BJ (cell line): ENCODE measurements around the gene KCNN3. TPM values are rescaled to one million over a fixed set of nuclear protein-coding genes. Genes with fewer than 3 reads are reported as not detected.

ENCODE experiments used
- CTCF ChIA-PET: fragments of 350-600 bp; formaldehyde crosslinking; extraction: SDS; loops from one replicate; lab custom pipeline; 2021; ENCODE audit warnings: antibody characterized with exemption, inconsistent platforms; lab: Yijun Ruan, JAX
- POLR2A ChIA-PET: fragments of 300-600 bp; sonication (Branson Sonifier 250); formaldehyde crosslinking; extraction: SDS; loops from one replicate; lab custom pipeline; 2021; ENCODE audit warnings: antibody characterized with exemption; lab: Charles Lee
- DNase-seq: peaks from one replicate; pipeline ENCODE4 v3.0.0-alpha.2; 2011; ENCODE audit warnings: low read depth
- H3K27me3 ChIP-seq: 2 replicates; pipeline ENCODE4 v1.6.0; 2011; ENCODE audit warnings: low read length; ENCODE audit not compliant: control insufficient read depth, insufficient read depth
- H3K36me3 ChIP-seq: 2 replicates; pipeline ENCODE4 v1.5.1; 2011; ENCODE audit warnings: low read length; ENCODE audit not compliant: control insufficient read depth, insufficient read depth
- H3K4me3 ChIP-seq: 2 replicates; pipeline ENCODE4 v1.5.1; 2011; ENCODE audit warnings: low read depth, mild to moderate bottlenecking, control low read depth, low read length
- polyA plus RNA-seq: library from polyadenylated mRNA; depleted of rRNA; stranded (reverse); fragments of >200 nt; gene quantifications from 2 replicates; pipeline ENCODE4 v1.2.3, GENCODE V29; 2011
- TF ChIP-seq, protein P1 (sequence below): IDR thresholded peaks from 2 replicates; pipeline ENCODE4 v1.5.1; 2011; ENCODE audit warnings: low read depth, mild to moderate bottlenecking, control low read depth, inconsistent platforms, low read length, moderate library complexity; ENCODE audit not compliant: insufficient read depth

KCNN3 gene
- polyA plus RNA-seq, 1 experiment: not detected

- TF ChIP-seq, protein P1, sequence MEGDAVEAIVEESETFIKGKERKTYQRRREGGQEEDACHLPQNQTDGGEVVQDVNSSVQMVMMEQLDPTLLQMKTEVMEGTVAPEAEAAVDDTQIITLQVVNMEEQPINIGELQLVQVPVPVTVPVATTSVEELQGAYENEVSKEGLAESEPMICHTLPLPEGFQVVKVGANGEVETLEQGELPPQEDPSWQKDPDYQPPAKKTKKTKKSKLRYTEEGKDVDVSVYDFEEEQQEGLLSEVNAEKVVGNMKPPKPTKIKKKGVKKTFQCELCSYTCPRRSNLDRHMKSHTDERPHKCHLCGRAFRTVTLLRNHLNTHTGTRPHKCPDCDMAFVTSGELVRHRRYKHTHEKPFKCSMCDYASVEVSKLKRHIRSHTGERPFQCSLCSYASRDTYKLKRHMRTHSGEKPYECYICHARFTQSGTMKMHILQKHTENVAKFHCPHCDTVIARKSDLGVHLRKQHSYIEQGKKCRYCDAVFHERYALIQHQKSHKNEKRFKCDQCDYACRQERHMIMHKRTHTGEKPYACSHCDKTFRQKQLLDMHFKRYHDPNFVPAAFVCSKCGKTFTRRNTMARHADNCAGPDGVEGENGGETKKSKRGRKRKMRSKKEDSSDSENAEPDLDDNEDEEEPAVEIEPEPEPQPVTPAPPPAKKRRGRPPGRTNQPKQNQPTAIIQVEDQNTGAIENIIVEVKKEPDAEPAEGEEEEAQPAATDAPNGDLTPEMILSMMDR: no peak
- POLR2A ChIA-PET: no interaction called here
- CTCF ChIA-PET: interaction anchor here (2.7 kb wide), 1 partner anchor 14 kb away, joined by 12 read pairs; no protein-coding TSS in a partner anchor
Measured at GRCh38 chr1:154864189-154864975, 5.7 kb downstream of the KCNN3 start.

DNA sequence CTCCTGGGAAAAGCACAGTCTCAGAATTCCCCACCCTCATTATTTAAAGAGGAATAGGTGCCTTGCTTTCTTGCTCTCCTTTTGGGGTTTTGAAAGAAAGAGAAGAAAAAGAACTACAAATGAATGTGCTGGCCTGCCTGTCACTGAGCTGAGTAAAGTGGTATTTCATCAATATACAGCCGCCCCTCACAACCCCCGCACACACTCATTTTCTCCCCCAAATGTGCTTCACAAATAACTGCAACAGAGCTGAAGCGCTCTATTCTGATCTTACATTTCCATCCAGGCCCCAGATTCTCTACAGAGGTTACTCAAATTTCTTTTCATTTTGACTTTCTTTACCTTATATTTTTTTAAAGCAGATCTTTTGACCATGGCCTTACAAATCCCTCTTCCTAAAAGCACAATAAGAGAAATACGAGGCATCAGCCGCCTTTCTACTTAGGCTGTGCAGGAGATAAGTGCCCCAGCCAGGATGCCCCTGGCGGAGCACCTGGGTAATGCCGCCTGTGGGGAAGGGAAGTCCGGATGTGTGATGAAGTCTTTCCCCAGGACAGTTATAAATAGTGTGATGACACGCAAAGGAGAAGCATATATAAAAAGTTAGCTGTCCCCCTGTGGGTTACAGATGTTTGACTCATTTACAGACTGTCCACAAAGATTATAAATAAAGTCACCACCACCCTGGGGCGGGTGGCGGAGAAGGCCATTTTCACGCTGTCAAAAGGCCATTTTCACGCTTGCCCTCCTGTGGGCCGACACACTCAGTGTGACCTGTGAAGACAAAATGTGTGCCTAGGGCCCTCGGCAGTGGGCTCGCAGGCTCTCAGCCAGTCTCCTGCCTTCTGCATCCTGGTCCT lies 6.5 kb downstream of the KCNN3 start:
- Histone ChIP-seq H3K36me3 (no peaks in the 10 kb centered on the region), H3K4me3 (no peak overlapping the region), H3K27me3 (peaks cover 21% of the 10 kb centered on the region)
- POLR2A ChIA-PET: no interaction called here
- TF ChIP-seq, protein P1: peak; percentile 33
- DNase-seq: no peak
- CTCF ChIA-PET: interaction anchor here (1.2 to 2.7 kb wide), 4 partner anchors 10 to 304 kb away, joined by 3 to 12 read pairs (median 4); no protein-coding TSS in a partner anchor

More at GRCh38 chr1:154864189-154864975, 5.7 kb downstream of the KCNN3 start:
- no peak for DNase-seq
- Histone ChIP-seq H3K27me3 (peaks cover 27% of the 10 kb centered on the region), H3K36me3 (no peaks in the 10 kb centered on the region), H3K4me3 (no peak overlapping the region)

DNA sequence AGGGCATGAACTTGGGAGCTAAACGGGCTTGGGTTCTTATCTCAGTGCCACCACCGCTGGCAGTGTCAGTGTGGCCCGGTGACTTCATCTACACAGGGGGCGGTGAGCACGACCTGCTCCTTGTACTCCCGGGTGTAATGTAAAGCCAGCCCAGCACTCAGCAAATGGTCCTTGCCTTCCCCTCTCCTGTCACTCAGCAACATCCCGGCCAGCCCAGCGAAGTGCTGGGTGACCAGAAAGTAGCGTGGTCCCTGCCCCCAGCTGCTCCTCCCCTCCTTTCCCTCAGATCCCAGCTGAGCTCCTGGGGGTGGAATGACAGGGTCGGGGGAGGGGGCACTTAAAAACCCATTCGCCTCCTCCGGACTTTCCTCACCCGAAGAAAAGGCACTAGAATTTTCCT lies 7.2 kb downstream of the KCNN3 start:
- Histone ChIP-seq H3K36me3 (no peaks in the 10 kb centered on the region), H3K27me3 (peaks cover 14% of the 10 kb centered on the region), H3K4me3 (no peak overlapping the region)
- ChIA-PET CTCF (interaction anchor here (1.2 to 2.7 kb wide), 4 partner anchors 10 to 303 kb away, joined by 3 to 12 read pairs (median 4); no protein-coding TSS in a partner anchor), POLR2A (no interaction called here)
- no peak for DNase-seq
- TF ChIP-seq, protein P1: no peak

- H3K36me3 ChIP-seq: no peaks in the 10 kb centered on the region
- TF ChIP-seq, protein P1: no peak
- DNase-seq: no peak
- H3K4me3 ChIP-seq: no peak overlapping the region
- ChIA-PET CTCF (interaction anchor here (0.7 to 2.7 kb wide), 2 partner anchors 17 to 42 kb away, joined by 3 to 12 read pairs; no protein-coding TSS in a partner anchor), POLR2A (no interaction called here)
- H3K27me3 ChIP-seq: peaks cover 9% of the 10 kb centered on the region
Measured at GRCh38 chr1:154861607-154862094, 8.4 kb downstream of the KCNN3 start.
